Smooth muscle cell (in vitro differentiated cells): ENCODE data around the gene TOX4. TPM values are rescaled to one million over a fixed set of nuclear protein-coding genes. Genes with fewer than 3 reads are reported as not detected.

Experiments
- DNase-seq: peaks from one replicate; lab custom pipeline; 2025; ENCODE audit not compliant: unreplicated experiment; lab: John Stamatoyannopoulos, UW
- H2AFZ ChIP-seq: fragments of 200-600 bp; sonication (generic); 2 replicates; pipeline ENCODE4 v1.6.0; 2016; ENCODE audit warnings: antibody characterized with exemption, low read depth, mild to moderate bottlenecking
- H3F3A ChIP-seq: fragments of 200-600 bp; sonication (generic); 2 replicates; pipeline ENCODE4 v1.6.0; 2017; ENCODE audit warnings: antibody characterized with exemption, low read depth
- H3K27ac ChIP-seq: fragments of 200-600 bp; sonication (generic); 2 replicates; pipeline ENCODE4 v1.5.1; 2016; ENCODE audit warnings: low read depth, mild to moderate bottlenecking
- H3K27me3 ChIP-seq: fragments of 200-600 bp; sonication (generic); 2 replicates; pipeline ENCODE4 v1.6.1; 2016; ENCODE audit warnings: low read depth, mild to moderate bottlenecking
- H3K36me3 ChIP-seq: fragments of 200-600 bp; sonication (generic); 2 replicates; pipeline ENCODE4 v1.5.1; 2016; ENCODE audit warnings: low read depth
- H3K4me1 ChIP-seq: fragments of 200-600 bp; sonication (generic); 2 replicates; pipeline ENCODE4 v1.5.1; 2016; ENCODE audit warnings: low read depth
- H3K4me2 ChIP-seq: fragments of 200-600 bp; sonication (generic); 2 replicates; pipeline ENCODE4 v1.6.0; 2016; ENCODE audit warnings: mild to moderate bottlenecking
- H3K4me3 ChIP-seq: fragments of 200-600 bp; sonication (generic); 2 replicates; pipeline ENCODE4 v1.5.1; 2016; ENCODE audit warnings: mild to moderate bottlenecking
- H3K79me2 ChIP-seq: fragments of 200-600 bp; sonication (generic); 2 replicates; pipeline ENCODE4 v1.6.0; 2016; ENCODE audit warnings: low read depth, mild to moderate bottlenecking
- H3K9ac ChIP-seq: fragments of 200-600 bp; sonication (generic); 2 replicates; pipeline ENCODE4 v1.6.0; 2016; ENCODE audit warnings: low read depth
- H3K9me3 ChIP-seq: fragments of 200-600 bp; sonication (generic); replicated peaks from 2 replicates; pipeline ENCODE4 v1.5.1; 2016; ENCODE audit warnings: low read depth
- H4K20me1 ChIP-seq: fragments of 200-600 bp; sonication (generic); 2 replicates; pipeline ENCODE4 v1.6.0; 2016; ENCODE audit warnings: low read depth
- WGBS: methylation state at CpG from one replicate; pipeline ENCODE4 v1.1.7; 2016; ENCODE audit warnings: low lambda C conversion rate; 5-methylcytosine and 5-hydroxymethylcytosine counted together
- polyA plus RNA-seq: library from polyadenylated mRNA; unstranded; fragments of >200 nt; fragmentation: Nextera tagmentation; extraction: Ambion mirVana; gene quantifications from 2 replicates; pipeline ENCODE4 v1.2.1, GENCODE V29; 2016
- total RNA-seq: library from RNA; depleted of rRNA; stranded (reverse); fragments of >200 nt; gene quantifications from 2 replicates; pipeline ENCODE4 v1.2.3, GENCODE V29; 2014
- TF ChIP-seq, protein P1 (sequence below): fragments of 200-600 bp; sonication (generic); IDR thresholded peaks from 2 replicates; pipeline ENCODE4 v1.5.1; 2017; ENCODE audit warnings: borderline replicate concordance, mild to moderate bottlenecking, antibody characterized with exemption; ENCODE audit not compliant: insufficient read depth, poor library complexity, severe bottlenecking

The TOX4 gene
- total and polyA plus RNA-seq, 2 experiments from 2014 or later, result 31.9 to 54.5 TPM

DNA sequence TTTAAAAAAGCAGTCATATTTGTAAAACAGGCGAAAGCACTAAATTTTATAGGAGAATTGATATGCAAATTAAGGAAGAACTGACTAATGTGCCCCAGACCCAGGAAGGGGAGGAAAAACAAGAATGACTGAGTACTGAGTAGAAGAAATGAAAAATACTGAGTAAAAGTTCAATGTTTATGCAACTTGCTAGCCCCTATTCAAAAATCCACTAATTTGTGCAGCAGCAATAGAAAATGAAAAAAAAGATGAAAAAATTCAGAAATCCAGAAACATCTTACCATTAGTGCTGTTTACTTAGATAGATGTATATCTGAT is 27.1 kb upstream of the TOX4 start:
- H3K27ac ChIP-seq, result no peak overlapping the region
- no peak overlapping the region for H3K4me3 ChIP-seq
- TF ChIP-seq, protein P1, sequence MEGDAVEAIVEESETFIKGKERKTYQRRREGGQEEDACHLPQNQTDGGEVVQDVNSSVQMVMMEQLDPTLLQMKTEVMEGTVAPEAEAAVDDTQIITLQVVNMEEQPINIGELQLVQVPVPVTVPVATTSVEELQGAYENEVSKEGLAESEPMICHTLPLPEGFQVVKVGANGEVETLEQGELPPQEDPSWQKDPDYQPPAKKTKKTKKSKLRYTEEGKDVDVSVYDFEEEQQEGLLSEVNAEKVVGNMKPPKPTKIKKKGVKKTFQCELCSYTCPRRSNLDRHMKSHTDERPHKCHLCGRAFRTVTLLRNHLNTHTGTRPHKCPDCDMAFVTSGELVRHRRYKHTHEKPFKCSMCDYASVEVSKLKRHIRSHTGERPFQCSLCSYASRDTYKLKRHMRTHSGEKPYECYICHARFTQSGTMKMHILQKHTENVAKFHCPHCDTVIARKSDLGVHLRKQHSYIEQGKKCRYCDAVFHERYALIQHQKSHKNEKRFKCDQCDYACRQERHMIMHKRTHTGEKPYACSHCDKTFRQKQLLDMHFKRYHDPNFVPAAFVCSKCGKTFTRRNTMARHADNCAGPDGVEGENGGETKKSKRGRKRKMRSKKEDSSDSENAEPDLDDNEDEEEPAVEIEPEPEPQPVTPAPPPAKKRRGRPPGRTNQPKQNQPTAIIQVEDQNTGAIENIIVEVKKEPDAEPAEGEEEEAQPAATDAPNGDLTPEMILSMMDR, result no peak
- no peak overlapping the region for H3K9ac ChIP-seq
- H3K4me1 ChIP-seq, result peaks cover 7% of the 10 kb centered on the region
- no peaks in the 10 kb centered on the region for H3K9me3 ChIP-seq
- DNase-seq, result no peak
- 94% methylated on average over 1 of the region's 1 CpG for WGBS
- no peaks in the 10 kb centered on the region for H3K27me3 ChIP-seq
- peaks cover 100% of the 10 kb centered on the region for H3K79me2 ChIP-seq
- H3K4me2 ChIP-seq, result no peak overlapping the region
- H3F3A ChIP-seq, result no peaks in the 10 kb centered on the region
- H2AFZ ChIP-seq, result no peak overlapping the region
- H4K20me1 ChIP-seq, result peaks cover 39% of the 10 kb centered on the region
- no peaks in the 10 kb centered on the region for H3K36me3 ChIP-seq

DNA sequence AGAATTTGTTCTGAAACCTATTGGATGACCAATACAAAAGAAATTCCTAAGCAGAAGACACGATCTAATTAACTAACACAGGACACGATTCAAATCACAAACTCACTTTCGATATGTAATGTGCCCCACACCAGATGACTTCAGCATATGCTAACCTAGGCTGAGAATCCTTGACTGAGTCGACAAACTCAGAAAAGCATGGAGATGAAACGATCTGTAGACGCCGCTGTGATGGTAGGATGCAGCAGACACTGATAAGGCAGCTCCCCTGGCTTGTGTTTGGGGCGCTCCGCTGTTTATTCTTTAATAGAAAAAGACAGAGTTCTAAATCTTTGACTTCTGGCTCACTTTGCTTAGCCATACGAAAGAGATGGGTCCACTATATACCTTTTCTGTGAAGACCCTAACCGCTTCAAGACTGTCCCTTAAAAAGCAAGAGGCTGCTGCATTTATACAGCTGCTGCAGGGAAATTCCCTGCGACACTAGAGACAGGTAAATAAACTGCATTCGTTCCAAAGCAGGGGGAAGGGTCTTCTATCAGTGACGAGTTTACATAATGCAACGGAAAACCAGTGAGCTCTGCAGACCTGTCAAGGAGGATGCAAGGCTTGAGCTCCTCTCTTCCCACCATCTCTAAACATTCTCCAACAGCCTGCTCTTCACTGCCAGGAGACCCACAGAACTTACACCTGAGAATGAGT is 22.0 kb upstream of the TOX4 start:
- TF ChIP-seq, protein P1, result no peak
- 50% methylated on average over 15 of the region's 15 CpGs for WGBS
- H2AFZ ChIP-seq, result no peak overlapping the region
- no peaks in the 10 kb centered on the region for H3K36me3 ChIP-seq
- H3K79me2 ChIP-seq, result peaks cover 58% of the 10 kb centered on the region
- no peaks in the 10 kb centered on the region for H3K9me3 ChIP-seq
- DNase-seq, result no peak
- peak overlapping the region; percentile 89 for H3K4me3 ChIP-seq
- H3K4me2 ChIP-seq, result peak overlapping the region; percentile 95
- peaks cover 12% of the 10 kb centered on the region for H3K4me1 ChIP-seq
- peak overlapping the region; percentile 86 for H3K9ac ChIP-seq
- peaks cover 4% of the 10 kb centered on the region for H3F3A ChIP-seq
- H3K27me3 ChIP-seq, result no peaks in the 10 kb centered on the region
- H4K20me1 ChIP-seq, result peaks cover 23% of the 10 kb centered on the region
- peak overlapping the region; percentile 81 for H3K27ac ChIP-seq

- H3K4me3 ChIP-seq, result peak overlapping the region; percentile 89
- TF ChIP-seq, protein P1, result no peak
- H3K27ac ChIP-seq, result peak overlapping the region; percentile 81
- peaks cover 4% of the 10 kb centered on the region for H3F3A ChIP-seq
- no peak for DNase-seq
- H3K36me3 ChIP-seq, result no peaks in the 10 kb centered on the region
- H3K79me2 ChIP-seq, result peaks cover 53% of the 10 kb centered on the region
- WGBS, result under 1% methylated on average over 17 of the region's 17 CpGs
- H3K9ac ChIP-seq, result peak overlapping the region; percentile 86
- peak overlapping the region; percentile 71 for H2AFZ ChIP-seq
- no peaks in the 10 kb centered on the region for H3K27me3 ChIP-seq
- peaks cover 12% of the 10 kb centered on the region for H3K4me1 ChIP-seq
- H3K4me2 ChIP-seq, result peak overlapping the region; percentile 95
- H4K20me1 ChIP-seq, result peaks cover 19% of the 10 kb centered on the region
- H3K9me3 ChIP-seq, result no peaks in the 10 kb centered on the region
Measured at GRCh38 chr14:21455592-21455911, 21.4 kb upstream of the TOX4 start.
